Measurements from ENCODE around the gene EPB41L2.
A peak's percentile ranks its signal among the peaks of the same experiment; 100 is the strongest.

EPB41L2 gene

GRCh38 chr6:130895516-130895915, 167.5 kb downstream of the EPB41L2 start:
- no peak overlapping the region for H3K4me3 ChIP-seq (ENCODE audit: low read depth, low read length)
- no peak for DNase-seq (ENCODE audit: low read depth)

GRCh38 chr6:130893766-130894165, 169.3 kb downstream of the EPB41L2 start:
- DNase-seq (ENCODE audit: low read depth), result no peak
- no peak overlapping the region for H3K4me3 ChIP-seq (ENCODE audit: low read depth, low read length)

- H3K4me3 ChIP-seq (ENCODE audit: low read depth, low read length), result no peak overlapping the region
- no peak for DNase-seq (ENCODE audit: low read depth)
Observed at GRCh38 chr6:130893277-130893676, 169.8 kb downstream of the EPB41L2 start.

GRCh38 chr6:130890521-130890971, 172.5 kb downstream of the EPB41L2 start:
- peak; percentile 47 for DNase-seq (ENCODE audit: low read depth)
- H3K4me3 ChIP-seq (ENCODE audit: low read depth, low read length), result no peak overlapping the region

- H3K4me3 ChIP-seq (ENCODE audit: low read depth, low read length), result no peak overlapping the region
Observed at GRCh38 chr6:130889423-130889822, 173.6 kb downstream of the EPB41L2 start.

GRCh38 chr6:130888246-130888645, 174.8 kb downstream of the EPB41L2 start:
- DNase-seq (ENCODE audit: low read depth), result no peak

More at GRCh38 chr6:130889423-130889822, 173.6 kb downstream of the EPB41L2 start:
- DNase-seq (ENCODE audit: low read depth), result no peak

GRCh38 chr6:130886966-130887365, 176.1 kb downstream of the EPB41L2 start:
- DNase-seq (ENCODE audit: low read depth), result no peak
- no peak overlapping the region for H3K4me3 ChIP-seq (ENCODE audit: low read depth, low read length)

More at GRCh38 chr6:130888246-130888645, 174.8 kb downstream of the EPB41L2 start:
- no peak overlapping the region for H3K4me3 ChIP-seq (ENCODE audit: low read depth, low read length)

GRCh38 chr6:130885392-130886192, 177.5 kb downstream of the EPB41L2 start:
- DNase-seq (ENCODE audit: low read depth), result peak; percentile 25
- no peak overlapping the region for H3K4me3 ChIP-seq (ENCODE audit: low read depth, low read length)

GRCh38 chr6:130882370-130882769, 180.7 kb downstream of the EPB41L2 start:
- no peak for DNase-seq (ENCODE audit: low read depth)
- no peak overlapping the region for H3K4me3 ChIP-seq (ENCODE audit: low read depth, low read length)

GRCh38 chr6:130879826-130880225, 183.2 kb downstream of the EPB41L2 start:
- no peak overlapping the region for H3K4me3 ChIP-seq (ENCODE audit: low read depth, low read length)
- DNase-seq (ENCODE audit: low read depth), result no peak

GRCh38 chr6:130873746-130874145, 189.3 kb downstream of the EPB41L2 start:
- H3K4me3 ChIP-seq (ENCODE audit: low read depth, low read length), result no peak overlapping the region
- DNase-seq (ENCODE audit: low read depth), result no peak

GRCh38 chr6:130872250-130873095, 190.6 kb downstream of the EPB41L2 start:
- no peak overlapping the region for H3K4me3 ChIP-seq (ENCODE audit: low read depth, low read length)
- DNase-seq (ENCODE audit: low read depth), result no peak

- DNase-seq (ENCODE audit: low read depth), result no peak
- H3K4me3 ChIP-seq (ENCODE audit: low read depth, low read length), result no peak overlapping the region
Observed at GRCh38 chr6:130870179-130870880, 192.7 kb downstream of the EPB41L2 start.

- no peak overlapping the region for H3K4me3 ChIP-seq (ENCODE audit: low read depth, low read length)
- DNase-seq (ENCODE audit: low read depth), result no peak
Observed at GRCh38 chr6:130869681-130870080, 193.4 kb downstream of the EPB41L2 start.

- H3K4me3 ChIP-seq (ENCODE audit: low read depth, low read length), result no peak overlapping the region
- DNase-seq (ENCODE audit: low read depth), result no peak
Observed at GRCh38 chr6:130865793-130866192, 197.3 kb downstream of the EPB41L2 start.

GRCh38 chr6:130864344-130864743, 198.7 kb downstream of the EPB41L2 start:
- DNase-seq (ENCODE audit: low read depth), result no peak
- H3K4me3 ChIP-seq (ENCODE audit: low read depth, low read length), result no peak overlapping the region

GRCh38 chr6:130863415-130864230, 199.4 kb downstream of the EPB41L2 start:
- H3K4me3 ChIP-seq (ENCODE audit: low read depth, low read length), result no peak overlapping the region
- no peak for DNase-seq (ENCODE audit: low read depth)

GRCh38 chr6:130862370-130862769, 200.7 kb downstream of the EPB41L2 start:
- no peak for DNase-seq (ENCODE audit: low read depth)
- no peak overlapping the region for H3K4me3 ChIP-seq (ENCODE audit: low read depth, low read length)
